ENCODE measurements around the gene LIF.

- no peak for TF ChIP-seq POLR2A (IDR thresholded peaks at IDR 0.05)
- no peak for TF ChIP-seq POLR2AphosphoS5 (IDR thresholded peaks at IDR 0.05)
Measured at GRCh38 chr22:30250661-30251267, 4.2 kb upstream of the LIF start.

Data from upper lobe of left lung (tissue), 4 donors.